ENCODE data around the gene ZNF215. TPM values are rescaled to one million over a fixed set of nuclear protein-coding genes. Genes with fewer than 3 reads are reported as not detected.

ZNF215 gene
- total and polyA plus RNA-seq, 2 experiments from 2014 or later: 17.3 to 20.8 TPM

GRCh38 chr11:6911378-6911777 is 14.8 kb upstream of the ZNF215 start:
- TF ChIP-seq, protein P1, sequence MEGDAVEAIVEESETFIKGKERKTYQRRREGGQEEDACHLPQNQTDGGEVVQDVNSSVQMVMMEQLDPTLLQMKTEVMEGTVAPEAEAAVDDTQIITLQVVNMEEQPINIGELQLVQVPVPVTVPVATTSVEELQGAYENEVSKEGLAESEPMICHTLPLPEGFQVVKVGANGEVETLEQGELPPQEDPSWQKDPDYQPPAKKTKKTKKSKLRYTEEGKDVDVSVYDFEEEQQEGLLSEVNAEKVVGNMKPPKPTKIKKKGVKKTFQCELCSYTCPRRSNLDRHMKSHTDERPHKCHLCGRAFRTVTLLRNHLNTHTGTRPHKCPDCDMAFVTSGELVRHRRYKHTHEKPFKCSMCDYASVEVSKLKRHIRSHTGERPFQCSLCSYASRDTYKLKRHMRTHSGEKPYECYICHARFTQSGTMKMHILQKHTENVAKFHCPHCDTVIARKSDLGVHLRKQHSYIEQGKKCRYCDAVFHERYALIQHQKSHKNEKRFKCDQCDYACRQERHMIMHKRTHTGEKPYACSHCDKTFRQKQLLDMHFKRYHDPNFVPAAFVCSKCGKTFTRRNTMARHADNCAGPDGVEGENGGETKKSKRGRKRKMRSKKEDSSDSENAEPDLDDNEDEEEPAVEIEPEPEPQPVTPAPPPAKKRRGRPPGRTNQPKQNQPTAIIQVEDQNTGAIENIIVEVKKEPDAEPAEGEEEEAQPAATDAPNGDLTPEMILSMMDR (conservative IDR thresholded peaks at IDR 0.05; ENCODE audit: low read depth in 2 of 2): no peak
- TF ChIP-seq EZH2 (IDR thresholded peaks at IDR 0.05; ENCODE audit: low read depth, unreplicated experiment) (no peak), ETS1 (IDR thresholded peaks at IDR 0.05) (no peak), EZH2phosphoT487 (IDR thresholded peaks at IDR 0.05; ENCODE audit: unreplicated experiment) (no peak), JUNB (IDR thresholded peaks at IDR 0.05; ENCODE audit: unreplicated experiment) (no peak), POLR2AphosphoS5 (IDR thresholded peaks at IDR 0.05; ENCODE audit: low read depth) (no peak), ZNF114 (CRISPR knock-in tag; IDR thresholded peaks at IDR 0.05) (no peak), STAT1 (IDR thresholded peaks at IDR 0.05; ENCODE audit: unreplicated experiment) (no peak), CREB1 (CRISPR knock-in tag; IDR thresholded peaks at IDR 0.05; ENCODE audit: low read depth) (no peak), NANOG (IDR thresholded peaks at IDR 0.05; ENCODE audit: borderline replicate concordance) (no peak), ZNF331 (CRISPR knock-in tag; IDR thresholded peaks at IDR 0.05; ENCODE audit: low read depth) (no peak), ZNF462 (CRISPR knock-in tag; IDR thresholded peaks at IDR 0.05) (no peak)
- TF ChIP-seq, protein P2, sequence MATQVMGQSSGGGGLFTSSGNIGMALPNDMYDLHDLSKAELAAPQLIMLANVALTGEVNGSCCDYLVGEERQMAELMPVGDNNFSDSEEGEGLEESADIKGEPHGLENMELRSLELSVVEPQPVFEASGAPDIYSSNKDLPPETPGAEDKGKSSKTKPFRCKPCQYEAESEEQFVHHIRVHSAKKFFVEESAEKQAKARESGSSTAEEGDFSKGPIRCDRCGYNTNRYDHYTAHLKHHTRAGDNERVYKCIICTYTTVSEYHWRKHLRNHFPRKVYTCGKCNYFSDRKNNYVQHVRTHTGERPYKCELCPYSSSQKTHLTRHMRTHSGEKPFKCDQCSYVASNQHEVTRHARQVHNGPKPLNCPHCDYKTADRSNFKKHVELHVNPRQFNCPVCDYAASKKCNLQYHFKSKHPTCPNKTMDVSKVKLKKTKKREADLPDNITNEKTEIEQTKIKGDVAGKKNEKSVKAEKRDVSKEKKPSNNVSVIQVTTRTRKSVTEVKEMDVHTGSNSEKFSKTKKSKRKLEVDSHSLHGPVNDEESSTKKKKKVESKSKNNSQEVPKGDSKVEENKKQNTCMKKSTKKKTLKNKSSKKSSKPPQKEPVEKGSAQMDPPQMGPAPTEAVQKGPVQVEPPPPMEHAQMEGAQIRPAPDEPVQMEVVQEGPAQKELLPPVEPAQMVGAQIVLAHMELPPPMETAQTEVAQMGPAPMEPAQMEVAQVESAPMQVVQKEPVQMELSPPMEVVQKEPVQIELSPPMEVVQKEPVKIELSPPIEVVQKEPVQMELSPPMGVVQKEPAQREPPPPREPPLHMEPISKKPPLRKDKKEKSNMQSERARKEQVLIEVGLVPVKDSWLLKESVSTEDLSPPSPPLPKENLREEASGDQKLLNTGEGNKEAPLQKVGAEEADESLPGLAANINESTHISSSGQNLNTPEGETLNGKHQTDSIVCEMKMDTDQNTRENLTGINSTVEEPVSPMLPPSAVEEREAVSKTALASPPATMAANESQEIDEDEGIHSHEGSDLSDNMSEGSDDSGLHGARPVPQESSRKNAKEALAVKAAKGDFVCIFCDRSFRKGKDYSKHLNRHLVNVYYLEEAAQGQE (IDR thresholded peaks at IDR 0.05; ENCODE audit: unreplicated experiment): no peak
- H3K27ac Mint-ChIP-seq: no peak overlapping the region
- Histone ChIP-seq H4K20me1 (replicated peaks; ENCODE audit: insufficient read depth) (no peaks in the 10 kb centered on the region), H3K4me3 (no peak overlapping the region), H3F3A (replicated peaks; ENCODE audit: low read depth) (no peaks in the 10 kb centered on the region), H3K27ac (ENCODE audit: low read depth) (no peak overlapping the region), H3K27me3 (ENCODE audit: insufficient read depth) (no peaks in the 10 kb centered on the region), H3K9me2 (ENCODE audit: insufficient read depth) (no peaks in the 10 kb centered on the region), H2AFZ (no peak overlapping the region), H3K4me2 (no peak overlapping the region), H3K4me1 (ENCODE audit: insufficient read depth) (no peaks in the 10 kb centered on the region), H3K36me3 (ENCODE audit: insufficient read depth) (no peaks in the 10 kb centered on the region), H3K79me2 (replicated peaks; ENCODE audit: insufficient read depth) (no peaks in the 10 kb centered on the region)
- H3K27me3 Mint-ChIP-seq (ENCODE audit: insufficient read depth, low read depth, poor library complexity): peaks cover 2% of the 10 kb centered on the region
- ATAC-seq (no peak), DNase-seq (ENCODE audit: low spot score) (no peak)
- H3K4me1 Mint-ChIP-seq: no peaks in the 10 kb centered on the region
- H3K36me3 Mint-ChIP-seq (ENCODE audit: low read depth): no peaks in the 10 kb centered on the region
- no peak overlapping the region for H3K4me3 Mint-ChIP-seq
- H3K9me3 Mint-ChIP-seq: no peaks in the 10 kb centered on the region
